Measurements from ENCODE around the gene ARL5C.

Gene ARL5C

GRCh38 chr17:39110435-39111136, 55.4 kb downstream of the ARL5C start:
- no peak for DNase-seq (ENCODE audit: extremely low read depth in 1 of 2, low read depth in 1 of 2)

DNA sequence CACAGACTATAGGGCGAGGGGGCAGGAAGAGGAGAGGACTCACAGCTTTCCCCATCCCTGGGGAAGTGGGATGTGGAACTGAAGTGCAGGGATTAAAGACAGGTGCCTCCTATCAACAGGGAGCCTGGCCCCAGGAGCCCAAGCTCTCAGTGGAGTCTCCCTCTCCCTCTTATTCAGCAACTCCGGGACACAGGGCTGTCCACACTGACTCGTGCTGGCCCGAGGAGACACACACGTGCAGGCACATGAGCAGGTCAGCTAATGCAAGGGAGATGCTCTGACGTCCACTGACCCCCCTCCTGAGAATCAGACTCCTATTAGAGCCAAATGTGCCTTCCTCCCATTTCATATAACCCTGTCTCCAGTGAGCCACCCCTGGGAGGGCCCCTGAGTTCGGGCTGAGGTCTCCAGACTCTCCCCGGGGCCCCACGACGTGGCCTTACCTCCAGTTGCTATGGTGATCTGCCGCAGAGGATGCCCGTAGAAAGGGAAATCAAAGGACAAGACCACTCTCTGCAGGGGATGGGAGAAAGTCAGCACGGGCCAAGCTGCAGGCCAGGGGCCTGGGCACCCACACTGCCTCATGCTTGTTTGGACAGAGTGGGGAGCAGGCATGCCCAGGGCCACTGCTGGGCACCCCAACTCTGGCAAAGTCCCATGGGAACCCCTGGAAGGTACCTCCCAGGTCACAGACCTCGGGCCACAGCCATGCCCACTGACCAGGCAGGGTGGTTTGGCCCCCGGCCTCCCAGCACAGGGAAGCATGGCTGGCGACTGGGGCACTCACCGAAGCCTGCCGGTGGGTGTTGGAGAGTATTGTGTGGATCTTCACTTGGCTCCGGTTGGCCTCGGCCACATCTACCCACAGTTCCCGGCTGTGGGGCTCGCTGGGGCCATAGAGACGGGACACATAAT, 57.2 kb downstream of the ARL5C start:
- no peak for DNase-seq (ENCODE audit: extremely low read depth in 1 of 2, low read depth in 1 of 2)

DNA sequence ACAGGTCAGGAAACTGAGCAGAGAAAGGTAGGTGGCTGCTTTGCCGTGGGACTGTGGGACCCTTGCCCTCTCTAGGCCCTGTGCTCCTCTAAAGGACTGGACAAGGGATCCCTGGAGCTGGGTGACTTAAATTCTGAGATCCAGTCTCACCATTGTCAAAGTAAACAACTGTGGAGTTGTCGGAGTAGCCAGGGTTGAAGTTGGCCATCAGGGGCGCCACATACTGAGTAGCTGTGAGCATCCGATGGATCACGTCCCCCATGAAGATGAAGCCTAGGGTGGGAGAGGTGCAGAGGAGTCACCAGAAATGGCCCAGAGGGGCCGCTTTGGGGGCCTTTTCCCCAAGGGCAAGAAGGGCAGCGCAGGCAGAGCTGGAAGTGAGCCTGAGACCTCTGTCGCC, 58.0 kb downstream of the ARL5C start:
- DNase-seq (ENCODE audit: extremely low read depth in 1 of 2, low read depth in 1 of 2): no peak

DNA sequence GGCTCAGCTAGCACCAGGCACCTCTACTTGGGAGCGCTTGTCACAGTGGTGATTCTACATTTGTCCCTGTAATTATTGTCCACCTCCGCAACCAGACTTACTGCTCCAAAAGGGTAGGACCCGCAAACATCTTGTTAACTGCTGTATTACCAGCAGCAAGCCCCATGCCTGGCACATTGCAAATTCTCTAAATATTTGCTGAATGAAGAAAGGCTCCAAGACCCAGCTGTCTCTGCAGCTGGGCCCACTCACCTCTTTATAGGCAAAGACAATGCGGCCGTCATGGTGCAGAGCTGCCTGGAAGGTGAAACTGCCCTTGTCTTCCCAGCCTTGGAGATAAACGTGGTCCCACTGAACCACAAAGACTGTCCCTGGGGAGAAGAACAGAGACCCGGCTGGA, 58.8 kb downstream of the ARL5C start:
- DNase-seq (ENCODE audit: extremely low read depth in 1 of 2, low read depth in 1 of 2): no peak
